GM21723 (cell line): ENCODE results near the gene UAP1L1.

ENCODE experiments used
- ATAC-seq: cut with Tn5 transposase; IDR thresholded peaks from one replicate; pipeline ENCODE4 v1.9.1; 2021; ENCODE audit warnings: mild to moderate bottlenecking, moderate library complexity; ENCODE audit not compliant: unreplicated experiment

The UAP1L1 gene

DNA sequence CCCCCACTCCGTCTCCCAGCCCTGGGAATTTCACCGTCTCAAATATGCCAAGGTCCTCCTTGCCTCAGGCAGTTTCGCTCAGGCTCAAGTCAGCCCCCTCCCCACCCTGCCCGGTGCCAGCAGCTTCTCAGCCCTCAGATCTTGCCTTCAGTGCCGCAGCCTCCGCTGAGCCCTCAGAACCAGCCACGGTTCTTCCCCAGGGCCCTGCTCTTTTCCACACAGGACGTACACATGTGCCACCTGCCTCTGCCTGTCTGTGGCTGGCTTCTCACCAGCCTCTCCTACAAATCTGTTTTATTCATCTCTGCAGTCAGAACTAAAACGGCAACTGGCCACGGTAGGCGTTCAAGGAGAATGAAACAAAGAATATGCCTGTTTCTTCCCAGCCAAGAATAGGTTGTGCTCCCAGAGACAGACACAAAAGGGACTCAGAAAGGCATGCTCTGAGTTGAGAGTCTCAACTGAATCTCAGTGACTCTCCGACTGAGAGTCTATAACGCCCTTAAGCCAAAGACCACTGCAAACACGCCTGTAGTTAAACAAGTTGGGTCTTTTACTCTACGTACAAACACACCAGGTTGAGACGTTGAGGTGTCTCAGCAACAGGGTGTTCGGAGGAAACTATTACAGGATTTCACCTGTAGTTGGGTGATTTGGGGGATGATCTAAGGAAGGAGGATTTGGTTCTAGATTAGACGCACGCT, 51.0 kb downstream of the UAP1L1 start:
- ATAC-seq: no peak

DNA sequence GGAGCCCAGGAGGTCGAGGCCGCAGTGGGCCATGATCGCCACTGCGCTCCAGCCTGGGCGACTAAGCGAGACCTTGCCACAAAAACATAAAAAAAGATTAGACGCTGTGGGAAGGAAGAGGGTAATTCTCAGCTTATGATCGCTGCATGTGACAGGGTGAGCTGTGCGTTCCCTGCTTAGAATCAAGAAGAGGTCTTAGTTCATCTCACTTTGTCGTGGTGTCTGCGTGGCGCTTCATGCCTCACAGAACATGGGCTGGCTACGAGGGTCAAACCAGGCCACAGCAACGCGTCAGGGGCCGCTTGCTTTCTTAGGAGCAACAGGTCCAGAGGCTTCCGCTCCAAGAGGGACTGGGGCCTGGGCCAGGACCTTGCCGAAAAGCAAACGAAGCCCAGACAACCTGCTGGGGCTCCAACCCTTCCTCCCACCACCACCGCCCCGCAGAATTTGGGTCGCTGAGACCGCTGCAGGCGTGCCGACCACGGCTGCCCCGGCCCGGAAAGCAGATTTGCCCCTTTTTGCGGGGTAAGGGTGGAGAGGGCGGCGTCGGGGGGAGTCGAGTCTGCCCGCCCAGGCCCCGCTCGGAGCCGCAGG, 51.6 kb downstream of the UAP1L1 start:
- peak; percentile 12 for ATAC-seq

DNA sequence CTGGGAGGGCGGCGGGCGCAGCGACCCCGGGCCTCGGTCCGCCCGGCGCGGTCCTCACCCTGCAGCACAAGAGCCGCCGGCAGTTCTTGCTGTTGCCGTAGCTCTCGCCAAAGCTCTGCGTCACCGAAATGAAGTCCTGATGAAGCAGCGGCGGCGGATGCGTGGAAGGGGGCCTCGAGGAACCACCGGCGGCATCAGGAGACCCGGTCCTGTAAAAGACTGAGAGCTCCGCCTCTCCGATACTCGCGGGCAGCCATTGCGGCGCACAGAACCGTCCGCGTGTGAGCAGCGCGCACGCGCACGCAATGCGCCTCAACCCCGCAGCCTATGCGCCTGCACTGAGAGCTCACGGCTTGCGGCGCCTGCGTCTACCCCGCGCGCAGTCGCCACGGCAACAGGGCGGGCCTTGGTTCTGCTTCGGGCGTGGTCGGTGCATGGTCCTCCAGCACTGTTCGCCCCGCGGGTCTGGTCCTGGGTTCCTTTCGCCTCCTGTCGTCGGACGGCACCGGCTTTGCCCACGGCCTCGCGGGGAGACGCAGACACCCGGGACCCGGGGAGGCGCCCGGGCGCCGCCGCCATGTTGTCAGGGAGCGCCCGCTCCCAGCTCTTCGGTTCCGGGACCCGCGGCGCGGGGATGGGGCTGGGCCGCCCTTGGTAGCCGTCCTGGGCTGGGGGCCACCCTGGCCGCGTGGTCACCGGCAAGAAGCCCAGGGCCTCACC, 52.3 kb downstream of the UAP1L1 start:
- ATAC-seq: peak; percentile 75

DNA sequence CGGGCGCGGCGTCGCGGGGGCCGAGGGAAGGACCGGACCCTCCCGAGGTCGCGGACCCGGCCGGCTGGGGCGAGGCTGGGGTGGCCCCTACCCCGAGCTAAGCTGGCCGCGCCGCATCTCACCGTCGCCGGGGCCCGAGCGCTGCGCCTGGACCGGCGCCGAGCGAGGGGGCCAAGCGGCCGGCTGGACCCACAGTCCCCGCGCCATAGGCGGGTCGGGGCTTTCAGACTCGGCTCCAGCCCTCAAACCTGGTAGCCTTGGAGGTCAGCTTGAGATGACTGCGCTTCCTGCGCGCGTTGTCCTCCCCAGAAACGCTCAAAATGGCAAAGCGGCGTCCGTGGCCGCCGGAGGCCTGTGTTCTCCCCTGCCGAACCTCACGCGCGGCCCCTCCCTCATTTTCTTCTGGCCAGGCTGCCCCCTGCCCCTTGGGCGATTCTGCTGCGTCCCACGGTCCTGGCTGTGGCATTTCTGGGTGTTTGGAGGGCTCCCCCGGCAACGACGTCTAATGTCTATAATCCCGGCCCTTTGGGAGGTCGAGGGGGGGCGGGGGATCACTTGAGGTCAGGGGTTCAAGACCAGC, 52.9 kb downstream of the UAP1L1 start:
- ATAC-seq: peak; percentile 27
